K562 (cell line): Measurements from ENCODE around the gene RHNO1. TPM values are rescaled to one million over a fixed set of nuclear protein-coding genes. Genes with fewer than 3 reads are reported as not detected.

Source experiments
- ATAC-seq: fragments of 200-7000 bp; cut with Tn5 transposase; 3 replicates; pipeline ENCODE4 v1.9.1; 2020; ENCODE audit warnings: moderate library complexity
- BruUV-seq: library from RNA; stranded (reverse); fragments of 400-500 nt; replicated peaks from 2 replicates; lab custom pipeline; 2021; lab: Mats Ljungman, UMichigan
- CTCF ChIA-PET: fragments of 300-600 bp; formaldehyde crosslinking; extraction: SDS; loops from one replicate; lab custom pipeline; 2021; ENCODE audit warnings: low intra/inter-chr PET ratio; lab: Yijun Ruan, JAX
- POLR2A ChIA-PET: fragments of 300-600, 350-650 bp; sonication (Branson Sonifier 250); formaldehyde crosslinking; extraction: SDS; loops from one replicate; lab custom pipeline; 2021; ENCODE audit warnings: antibody characterized with exemption, inconsistent platforms; lab: Yijun Ruan, JAX
- DNase-seq, 4 experiments: peaks; one replicate each; pipeline versions ENCODE4 v3.0.0 to v3.0.0-alpha.2; 2011 to 2018; ENCODE audit warnings: low spot score in 3 of 4, mixed read lengths in 3 of 4; ENCODE audit errors: extremely low read depth in 1 of 4
- FAIRE-seq: peaks from 2 replicates; lab custom pipeline; 2011; peaks lifted over from hg19 to GRCh38; lab: Jason Lieb, UNC
- H2AFZ ChIP-seq: 2 replicates; pipeline ENCODE4 v1.6.0; 2011; ENCODE audit warnings: low read depth, low read length, control low read depth, inconsistent platforms
- H3K27ac ChIP-seq: fragments of 200-600 bp; 3 replicates; pipeline ENCODE4 v1.8.0; 2011; ENCODE audit warnings: low read depth, mild to moderate bottlenecking, control low read depth, inconsistent platforms, low read length, moderate library complexity, mixed read lengths; ENCODE audit errors: extremely low read depth
- H3K27me3 ChIP-seq, 2 experiments: fragments of 300-600 bp in 1 of 2; 2 replicates in 1 of 2; 3 replicates in 1 of 2; pipeline versions ENCODE4 v1.6.0 to v1.8.0; 2011; ENCODE audit warnings: inconsistent platforms in 2 of 2, low read length in 2 of 2, mild to moderate bottlenecking in 1 of 2, mixed read lengths in 1 of 2, moderate library complexity in 1 of 2; ENCODE audit not compliant: control insufficient read depth in 2 of 2, insufficient read depth in 2 of 2
- H3K36me3 ChIP-seq: fragments of 300-600 bp; 3 replicates; pipeline ENCODE4 v1.8.0; 2011; ENCODE audit warnings: mild to moderate bottlenecking, low read length, inconsistent platforms; ENCODE audit not compliant: control insufficient read depth, insufficient read depth
- H3K4me1 ChIP-seq, 2 experiments: fragments of 200-600 bp in 1 of 2; replicated peaks in 1 of 2; 2 replicates in 1 of 2; 3 replicates in 1 of 2; pipeline versions ENCODE4 v1.5.1 to v1.8.0; 2011; ENCODE audit warnings: inconsistent platforms in 2 of 2, low read length in 2 of 2, mild to moderate bottlenecking in 1 of 2, mixed read lengths in 1 of 2, moderate library complexity in 1 of 2; ENCODE audit not compliant: control insufficient read depth in 2 of 2, insufficient read depth in 2 of 2
- H3K4me2 ChIP-seq: 2 replicates; pipeline ENCODE4 v1.6.1; 2011; ENCODE audit warnings: low read length, control low read depth, inconsistent platforms, mixed read lengths; ENCODE audit not compliant: insufficient read depth
- H3K4me3 ChIP-seq: fragments of 200-600 bp; sonication (generic), shearing (Covaris generic); 2 replicates; pipeline ENCODE4 v1.5.1; 2016; ENCODE audit warnings: control low read depth, inconsistent platforms
- H3K79me2 ChIP-seq: fragments of 200-600 bp; 3 replicates; pipeline ENCODE4 v1.8.0; 2011; ENCODE audit warnings: low read length, inconsistent platforms; ENCODE audit not compliant: control insufficient read depth, insufficient read depth
- H3K9ac ChIP-seq, 2 experiments: 2 replicates each; pipeline versions ENCODE4 v1.6.0 to v1.6.1; 2011; ENCODE audit warnings: low read depth in 2 of 2, low read length in 2 of 2, control low read depth in 1 of 2, inconsistent platforms in 1 of 2, mild to moderate bottlenecking in 1 of 2, mixed read lengths in 1 of 2; ENCODE audit not compliant: insufficient read depth in 1 of 2
- H3K9me1 ChIP-seq: one replicate; pipeline ENCODE4 v1.6.0; 2011; ENCODE audit warnings: inconsistent platforms, mild to moderate bottlenecking, low read length, moderate library complexity; ENCODE audit not compliant: control insufficient read depth, insufficient read depth
- H3K9me3 ChIP-seq: replicated peaks from 2 replicates; pipeline ENCODE4 v1.5.1; 2011; ENCODE audit warnings: low read depth, low read length, inconsistent platforms; ENCODE audit not compliant: control insufficient read depth, insufficient read depth
- H4K20me1 ChIP-seq: replicated peaks from 2 replicates; pipeline ENCODE4 v1.6.1; 2011; ENCODE audit warnings: low read length, inconsistent platforms, mixed read lengths; ENCODE audit not compliant: control insufficient read depth, insufficient read depth
- ARID1B ChIP-seq: fragments of 450-650 bp; IDR thresholded peaks from 2 replicates; pipeline ENCODE4 v1.6.1; 2016; ENCODE audit warnings: antibody characterized with exemption, mild to moderate bottlenecking, inconsistent platforms
- ATF6 ChIP-seq: sonication (generic); formaldehyde crosslinking; IDR thresholded peaks from 2 replicates; pipeline ENCODE4 v1.4.0; 2020; ENCODE audit warnings: mild to moderate bottlenecking, missing genetic modification reagents
- COPS2 ChIP-seq: fragments of 450-650 bp; conservative IDR thresholded peaks from 2 replicates; pipeline ENCODE4 v1.6.1; 2016; ENCODE audit warnings: mild to moderate bottlenecking, moderate library complexity
- HMG20B ChIP-seq: fragments of 250-450 bp; sonication (Bioruptor Pico); IDR thresholded peaks from 2 replicates; pipeline ENCODE4 v1.5.0; 2021; ENCODE audit warnings: mild to moderate bottlenecking
- KDM1A ChIP-seq, 2 experiments: fragments of 450-650 bp; IDR thresholded peaks; 2 replicates each; pipeline ENCODE4 v1.6.1; 2016; ENCODE audit warnings: mild to moderate bottlenecking in 2 of 2
- KLF13 ChIP-seq: fragments of 450-650 bp; IDR thresholded peaks from 2 replicates; pipeline ENCODE4 v1.6.1; 2016; ENCODE audit warnings: missing genetic modification characterization, low read depth, mild to moderate bottlenecking, missing compliant biosample characterization, moderate library complexity, borderline replicate concordance
- KLF16 ChIP-seq: IDR thresholded peaks from 2 replicates; pipeline ENCODE4 v1.6.1; 2016; ENCODE audit warnings: antibody characterized with exemption
- L3MBTL2 ChIP-seq: fragments of 450-650 bp; IDR thresholded peaks from 2 replicates; pipeline ENCODE4 v1.6.1; 2016; ENCODE audit warnings: mild to moderate bottlenecking, moderate library complexity
- MCM7 ChIP-seq, 2 experiments: fragments of 450-650 bp; IDR thresholded peaks; 2 replicates each; pipeline ENCODE4 v1.6.1; 2016 to 2018
- MYC ChIP-seq, 2 experiments: fragments of 250-450 bp in 1 of 2; sonication (Bioruptor Pico) in 1 of 2; IDR thresholded peaks; 2 replicates each; pipeline versions ENCODE4 v1.5.1 to v1.6.1; 2012 to 2021; ENCODE audit warnings: low read depth in 2 of 2, borderline replicate concordance in 1 of 2, improper control_type of control experiment in 1 of 2, low read length in 1 of 2, mild to moderate bottlenecking in 1 of 2, moderate library complexity in 1 of 2
- NCOA4 ChIP-seq: fragments of 450-650 bp; IDR thresholded peaks from 2 replicates; pipeline ENCODE4 v1.6.1; 2018; ENCODE audit warnings: mild to moderate bottlenecking; ENCODE audit not compliant: partially characterized antibody
- NUFIP1 ChIP-seq: fragments of 450-650 bp; IDR thresholded peaks from 2 replicates; pipeline ENCODE4 v1.6.1; 2018; ENCODE audit not compliant: partially characterized antibody
- POLR2H ChIP-seq: IDR thresholded peaks from 2 replicates; pipeline ENCODE4 v1.6.1; 2016; ENCODE audit warnings: missing genetic modification characterization, low read depth, mild to moderate bottlenecking, control low read depth, missing compliant biosample characterization, moderate library complexity
- SMAD2 ChIP-seq: fragments of 150-350 bp; IDR thresholded peaks from 2 replicates; pipeline ENCODE4 v1.6.1; 2014; ENCODE audit warnings: low read depth, mild to moderate bottlenecking, low read length
- ZNF197 ChIP-seq: fragments of 200-800 bp; sonication (Bioruptor generic); IDR thresholded peaks from 2 replicates; pipeline ENCODE4 v1.6.1; 2016; ENCODE audit warnings: low read depth, missing genetic modification characterization, missing compliant biosample characterization
- ZNF384 ChIP-seq: IDR thresholded peaks from 2 replicates; pipeline ENCODE4 v1.6.1; 2012; ENCODE audit warnings: low read depth, low read length, improper control_type of control experiment
- ZNF436 ChIP-seq: fragments of 250-450, 450-650 bp; sonication (Bioruptor Pico); formaldehyde crosslinking; IDR thresholded peaks from 2 replicates; pipeline ENCODE4 v1.7.0; 2020; ENCODE audit warnings: mild to moderate bottlenecking
- WGBS: fragments of 100-300 bp; shearing (Covaris generic); methylation state at CpG from one replicate; pipeline ENCODE4 v1.1.6; 2016; ENCODE audit warnings: low coverage, mixed read lengths; ENCODE audit not compliant: insufficient coverage; ENCODE audit errors: missing lambda C conversion rate; 5-methylcytosine and 5-hydroxymethylcytosine counted together
- in situ Hi-C: fragments of 300-500 bp; cut with MboI; formaldehyde crosslinking; loops from 4 replicates; pipeline ENCODE4 v1.15.0; 2018; ENCODE audit warnings: inconsistent platforms, mixed read lengths
- intact Hi-C: fragments of 100-400 bp; cut with micrococcal nuclease; formaldehyde crosslinking; loops from 2 replicates; pipeline ENCODE4 v1.14.2; 2022
- polyA plus RNA-seq, 8 experiments: library from polyadenylated mRNA; depleted of rRNA in 4 of 8; stranded (reverse) in 5 of 8; unstranded in 3 of 8; fragments of >200 nt; fragmentation: Nextera tagmentation in 2 of 8; fragmentation: Illumina TruSeq in 1 of 8; extraction: Ambion mirVana in 2 of 8; extraction: Trizol in 1 of 8; gene quantifications; 2 replicates each; pipeline versions ENCODE4 v1.2.1 to v1.2.3, GENCODE V29; 2011 to 2014; ENCODE audit warnings: inconsistent platforms in 1 of 8, missing spikeins in 1 of 8
- total RNA-seq, 7 experiments: library from RNA; depleted of rRNA in 6 of 7; stranded (reverse); fragments of >200 nt in 6 of 7; fragmentation: Illumina TruSeq in 2 of 7; extraction: Trizol in 2 of 7; gene quantifications; 2 replicates each; pipeline versions ENCODE4 v1.2.1 to v1.2.3, GENCODE V29; 2011 to 2021; ENCODE audit warnings: low replicate concordance in 1 of 7

The RHNO1 gene
- total and polyA plus RNA-seq, 9 of the 15 experiments (the other 6 are each of a cell fraction or from before 2014, with no cell fraction given), result 20.8 to 62.7 (median 28.8) TPM

GRCh38 chr12:2884810-2885209 is 7.8 kb downstream of the RHNO1 start:
- peaks cover 30% of the 10 kb centered on the region; the same call in 2 of the 3 replicates for H3K36me3 ChIP-seq
- H3K4me1 ChIP-seq, result no peaks in the 10 kb centered on the region; a peak in 3 of 5 replicates
- no peak overlapping the region for H2AFZ ChIP-seq
- no peaks in the 10 kb centered on the region for H3K9me1 ChIP-seq
- H3K4me2 ChIP-seq, result no peak overlapping the region
- H3K79me2 ChIP-seq, result peaks cover 11% of the 10 kb centered on the region; the same call in 2 of the 3 replicates
- ATAC-seq, result no peak; the same call in 2 of the 3 replicates
- H4K20me1 ChIP-seq, result no peaks in the 10 kb centered on the region
- ChIA-PET POLR2A (interaction anchor here (0.8 kb wide), 1 partner anchor 16 kb away, joined by 3 read pairs; no protein-coding TSS in a partner anchor), CTCF (interaction anchor here (1.2 kb wide), 1 partner anchor 150 kb away, joined by 3 read pairs; no protein-coding TSS in a partner anchor)
- no peak for FAIRE-seq
- no peaks in the 10 kb centered on the region for H3K9me3 ChIP-seq
- no peak overlapping the region for H3K4me3 ChIP-seq
- intact Hi-C loops (loop anchor here (2.0 kb wide), 1 partner anchor 60 kb away; no protein-coding TSS in a partner anchor), in situ Hi-C loops (no loop called here)
- no peaks in the 10 kb centered on the region for H3K27me3 ChIP-seq
- DNase-seq, result no peak
- H3K27ac ChIP-seq, result no peak overlapping the region
- TF ChIP-seq SMAD2, result no peak
- no peak for TF ChIP-seq ARID1B
- no peak for TF ChIP-seq KLF13 (tag)
- no peak for TF ChIP-seq MCM7 (IDR thresholded peaks at IDR 0.05)
- TF ChIP-seq ZNF436 (CRISPR knock-in tag), result no peak
- no peak for TF ChIP-seq KLF16
- no peak for TF ChIP-seq NCOA4
- no peak for TF ChIP-seq L3MBTL2
- TF ChIP-seq MYC (IDR thresholded peaks at IDR 0.05; ENCODE audit: low read depth, low read length), result no peak
- TF ChIP-seq MYC (CRISPR knock-in tag; IDR thresholded peaks at IDR 0.05; ENCODE audit: borderline replicate concordance, low read depth), result no peak
- TF ChIP-seq KDM1A (IDR thresholded peaks at IDR 0.05), result no peak
- no peak for TF ChIP-seq ATF6 (CRISPR knock-in tag)
- TF ChIP-seq NUFIP1, result no peak
- TF ChIP-seq HMG20B (CRISPR knock-in tag), result no peak
- no peak for TF ChIP-seq POLR2H (tag)
- TF ChIP-seq COPS2, result no peak
- no peak for TF ChIP-seq ZNF384
- TF ChIP-seq ZNF197 (CRISPR knock-in tag), result no peak
- no TSS peak for BruUV-seq
- no peak overlapping the region for H3K9ac ChIP-seq
- 50% methylated on average over 2 of the region's 2 CpGs for WGBS
